Fibroblast of skin of abdomen (primary cell): ENCODE data around the gene MS4A8. TPM values are rescaled to one million over a fixed set of nuclear protein-coding genes. Genes with fewer than 3 reads are reported as not detected.
"Not testable (repeated sequence)": the region's sequence is repeated elsewhere in the genome, so short reads cannot be mapped to it uniquely, and the experiment has no call there.

Experiments
- DNase-seq: peaks from one replicate; pipeline ENCODE4 v3.0.0-alpha.2; 2013
- polyA plus RNA-seq, 2 experiments: library from polyadenylated mRNA; unstranded; fragments of 120-200 nt; gene quantifications; one replicate each; pipeline ENCODE4 v1.2.1, GENCODE V29; 2013; ENCODE audit not compliant: insufficient read length in 2 of 2

Gene MS4A8
- polyA plus RNA-seq (2013, experiment 1 of 2; ENCODE audit: insufficient read length), result 0.09 TPM
- not detected for polyA plus RNA-seq (2013, experiment 2 of 2; ENCODE audit: insufficient read length)

DNA sequence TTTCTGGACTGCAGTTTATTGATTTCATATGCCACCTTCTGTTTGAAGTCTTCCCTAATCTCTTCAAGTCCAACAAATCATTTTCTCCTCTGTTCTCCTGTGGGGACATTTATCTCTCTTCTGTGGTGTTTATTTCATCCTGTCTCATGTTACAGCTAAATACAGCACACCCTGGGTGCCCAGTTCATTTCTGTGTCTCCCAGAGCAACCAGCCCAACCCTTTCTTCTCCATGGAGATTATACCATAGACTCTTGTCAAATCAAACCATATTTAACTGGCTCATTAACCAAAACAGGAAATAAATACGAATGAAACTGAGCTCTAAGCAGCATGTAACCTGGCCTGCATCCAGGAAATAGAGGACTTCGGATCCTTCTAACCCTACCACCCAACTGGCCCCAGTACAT, at the start of gene MS4A8:
Gene MS4A8 (plus strand): TSS at position 329 of the 408 bp plus-strand sequence. CDS start 1,249 bp downstream, outside the sequence.
- DNase-seq, result no peak

- DNase-seq, result no peak
Observed at GRCh38 chr11:60657888-60658287, 41.5 kb upstream of the MS4A8 start.

DNA sequence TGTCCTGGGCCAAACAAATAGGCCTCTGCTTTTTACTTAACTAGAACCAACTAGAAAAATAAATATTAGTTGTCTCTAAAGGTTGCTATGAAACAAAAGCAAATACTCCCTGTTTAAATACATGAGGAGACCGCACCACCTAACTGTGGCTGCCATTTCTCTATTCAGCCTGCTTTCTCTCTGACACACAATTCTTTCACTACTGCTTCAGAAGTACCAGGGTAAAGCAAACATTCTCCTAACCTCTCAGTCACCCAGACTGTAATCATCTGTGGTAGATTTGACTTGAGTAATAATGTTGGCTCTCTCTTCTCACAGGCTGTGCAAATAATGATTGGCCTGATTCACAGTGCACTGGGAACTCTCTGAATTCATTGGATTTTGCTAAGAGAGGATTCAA, 41.0 kb upstream of the MS4A8 start:
- no peak for DNase-seq

DNA sequence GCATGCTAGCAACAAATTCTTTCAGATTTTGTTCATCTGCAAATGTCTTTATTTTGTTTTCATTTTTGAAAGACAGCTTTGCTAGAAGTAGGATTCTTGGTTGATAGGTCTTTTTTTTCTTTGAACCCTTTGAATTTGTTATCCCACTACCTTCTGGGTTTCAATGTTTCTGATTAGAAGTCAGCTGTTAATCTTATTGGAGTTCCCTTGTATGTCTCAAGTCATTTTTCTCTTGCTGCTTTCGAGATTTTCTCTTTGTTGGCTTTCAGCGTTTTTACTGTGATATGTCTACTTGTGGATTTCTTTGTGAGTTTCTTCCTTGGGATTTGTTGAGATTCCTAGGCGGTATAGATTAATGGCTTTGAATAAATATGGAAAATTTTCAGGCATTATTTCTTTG, 27.2 kb upstream of the MS4A8 start:
- DNase-seq, result no peak

DNA sequence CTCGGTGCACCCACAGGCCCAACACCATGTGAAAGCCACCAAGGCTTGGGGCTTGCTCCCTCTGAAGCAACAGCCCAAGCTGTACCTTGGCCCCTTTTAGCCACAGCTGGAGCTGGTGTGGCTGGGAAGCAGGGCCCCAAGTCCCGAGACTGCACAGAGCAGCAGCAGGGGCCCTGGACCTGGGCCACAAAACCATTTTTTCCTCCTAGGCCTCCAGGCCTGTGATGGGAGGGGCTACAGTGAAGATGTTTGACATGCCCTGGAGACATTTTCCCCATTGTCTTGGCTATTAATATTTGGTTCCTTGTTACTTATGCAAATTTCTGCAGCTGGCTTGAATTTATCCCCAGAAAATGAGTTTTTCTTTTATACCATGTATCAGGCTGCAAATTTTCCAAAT, 21.2 kb upstream of the MS4A8 start:
- DNase-seq, result not testable (repeated sequence)

DNA sequence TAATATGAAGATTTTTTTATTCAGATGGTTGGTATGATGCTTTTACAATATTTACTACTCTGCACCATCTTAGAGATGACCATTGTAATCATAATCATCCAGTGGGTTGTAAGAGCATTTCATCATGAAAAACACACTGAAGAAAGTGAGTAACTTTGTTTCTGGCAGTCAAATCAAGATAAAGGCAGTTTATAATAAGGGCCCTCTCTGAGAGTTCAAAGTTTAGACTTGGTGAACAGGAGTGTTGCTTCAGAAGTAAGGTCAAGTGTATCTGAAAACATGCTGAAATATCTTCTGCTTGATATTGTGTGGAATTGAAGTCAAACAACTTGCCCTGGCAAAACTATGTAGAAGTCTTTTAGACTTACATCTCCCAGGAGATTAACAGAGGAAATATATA, 19.5 kb upstream of the MS4A8 start:
- DNase-seq, result no peak

DNA sequence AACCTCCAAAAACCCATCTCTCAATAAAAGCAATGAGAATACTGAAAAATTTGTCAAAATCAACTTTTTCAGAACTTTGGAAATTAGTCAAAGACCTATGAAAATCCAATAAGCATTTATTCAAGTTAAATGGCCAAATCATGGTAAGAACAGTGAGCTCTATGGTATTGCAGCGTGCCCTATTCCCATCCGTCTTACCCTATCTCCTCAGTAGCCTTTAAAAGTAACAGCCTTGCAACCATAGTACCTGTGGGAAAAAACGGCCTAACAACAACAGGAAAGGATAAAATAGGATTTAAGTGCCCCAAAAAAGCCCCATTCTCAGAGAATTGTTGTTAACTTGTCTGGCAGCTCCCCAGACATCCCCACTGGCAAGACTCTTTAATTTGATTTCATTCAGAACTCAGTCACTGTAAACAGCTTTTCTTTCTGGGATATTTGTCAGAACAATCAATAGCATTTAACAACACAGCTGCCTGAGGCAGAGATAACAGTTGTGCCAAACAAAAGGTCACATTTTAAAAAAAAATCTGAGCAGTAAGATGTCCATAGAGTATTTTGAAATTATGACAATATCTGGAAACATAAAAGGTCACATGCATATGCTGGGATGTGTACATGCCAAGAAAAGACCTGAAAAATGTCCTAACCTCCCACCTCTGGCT, 18.8 kb upstream of the MS4A8 start:
- no peak for DNase-seq

DNA sequence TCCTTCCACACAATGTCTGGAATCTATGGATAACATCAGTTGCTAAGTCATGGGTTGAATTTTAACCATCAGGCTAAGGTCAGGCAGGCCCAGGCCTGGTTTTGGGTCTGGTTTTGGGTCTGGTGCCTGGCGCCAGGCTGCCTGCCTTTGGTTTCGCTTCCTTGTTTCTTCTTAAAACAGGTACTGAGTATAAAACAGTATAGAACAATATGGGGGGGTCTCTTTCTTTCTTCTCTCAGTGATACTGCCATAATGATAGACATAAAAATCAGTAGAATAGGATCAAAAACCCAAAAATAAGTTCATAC, 14.9 kb upstream of the MS4A8 start:
- not testable (repeated sequence) for DNase-seq

GRCh38 chr11:60691661-60692060, 7.8 kb upstream of the MS4A8 start:
- DNase-seq, result no peak

- no peak for DNase-seq
Observed at GRCh38 chr11:60699936-60700335, 524 bp downstream of the MS4A8 start.

- no peak for DNase-seq
Observed at GRCh38 chr11:60700689-60701468, 1.5 kb downstream of the MS4A8 start.

DNA sequence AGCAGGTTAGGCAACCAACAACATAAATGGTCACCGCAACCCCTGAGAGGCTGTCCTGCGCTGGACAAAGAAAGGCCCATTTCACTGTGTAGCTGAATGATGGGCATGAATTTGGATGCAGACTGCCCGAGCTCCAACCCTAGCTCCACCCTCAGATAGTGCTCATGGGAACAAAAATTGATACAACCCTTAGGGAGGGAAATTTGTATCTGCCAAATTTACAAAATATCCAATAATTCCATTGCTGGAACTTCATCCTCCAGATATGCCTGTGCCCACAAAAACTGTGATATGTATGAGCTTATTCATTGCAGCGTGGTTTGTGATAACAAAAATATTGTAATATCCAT, 2.0 kb downstream of the MS4A8 start:
- DNase-seq, result no peak

GRCh38 chr11:60703374-60703773, 4.0 kb downstream of the MS4A8 start:
- DNase-seq, result no peak

DNA sequence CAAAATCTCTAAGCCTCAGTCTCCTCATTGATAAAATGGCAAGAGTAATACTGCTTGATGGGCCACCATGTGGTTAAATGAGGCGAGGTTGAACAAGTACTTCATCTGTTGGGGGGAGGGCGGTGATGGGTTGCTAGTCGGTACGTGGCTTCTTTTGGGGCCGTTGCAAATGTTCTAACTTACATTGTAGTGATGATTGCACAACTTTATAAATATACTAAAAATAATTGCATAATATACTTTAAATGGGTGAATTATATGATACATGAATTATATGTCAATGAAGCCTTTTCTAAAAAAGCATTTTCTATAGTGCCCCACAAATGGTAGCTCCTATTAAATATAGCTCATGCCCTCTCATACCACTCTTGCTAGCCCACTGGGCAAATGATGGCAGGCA, 6.5 kb downstream of the MS4A8 start:
- no peak for DNase-seq

DNA sequence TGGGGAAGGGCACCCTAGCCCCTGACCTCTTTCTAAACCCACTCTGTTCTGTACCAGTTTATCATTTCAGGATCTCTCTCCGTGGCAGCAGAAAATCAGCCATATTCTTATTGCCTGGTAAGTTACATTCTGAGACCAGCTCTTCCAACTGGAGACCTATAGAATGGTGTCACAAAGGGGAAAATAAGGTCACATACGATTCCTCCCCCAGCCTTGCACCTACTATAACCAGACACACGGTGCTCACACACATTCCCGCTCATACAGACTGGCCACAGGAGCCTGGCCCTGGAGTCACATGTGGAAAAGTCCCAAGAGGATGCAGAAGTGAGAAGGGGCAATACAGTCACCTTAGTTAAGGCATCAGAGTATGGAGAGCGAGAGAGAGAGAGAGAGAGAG, 7.5 kb downstream of the MS4A8 start:
- no peak for DNase-seq

DNA sequence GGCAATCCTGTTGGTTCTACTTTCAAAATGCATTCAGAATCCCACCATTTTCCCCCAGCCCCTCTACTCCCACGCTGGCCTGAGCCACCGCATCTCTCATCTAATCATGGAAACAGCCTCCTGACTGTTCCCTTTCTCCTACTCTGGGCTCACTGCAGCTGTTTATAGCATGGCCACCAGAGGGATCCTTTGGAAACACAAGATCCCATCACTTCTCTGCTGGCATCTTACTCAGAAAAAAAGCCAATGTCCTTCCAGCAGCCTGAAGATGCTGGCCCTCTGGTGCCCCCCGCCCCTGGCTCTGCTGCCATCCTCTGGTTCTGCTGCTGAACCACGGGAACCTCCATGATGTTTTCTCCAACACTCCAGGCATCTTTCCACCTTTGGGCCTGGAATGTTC, 11.1 kb downstream of the MS4A8 start:
- DNase-seq, result no peak

DNA sequence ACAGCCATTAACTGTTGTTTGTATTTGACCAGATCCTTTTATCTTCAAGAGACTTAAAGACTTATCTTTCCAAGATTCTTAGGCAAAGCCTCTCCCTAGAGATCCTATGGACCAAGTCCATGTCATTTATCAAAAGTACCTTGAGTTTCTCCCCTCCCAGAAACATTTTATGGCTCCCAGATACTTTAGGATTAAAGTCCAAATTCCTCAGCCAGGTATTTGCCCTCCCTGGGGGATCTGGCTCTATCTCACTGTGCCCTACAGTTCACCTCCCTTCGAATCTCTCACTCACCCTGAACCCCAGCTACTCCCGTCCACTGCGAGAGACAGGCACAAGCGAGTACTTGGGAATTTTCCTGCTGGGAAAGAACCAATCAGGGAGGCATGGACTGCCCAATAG, 11.9 kb downstream of the MS4A8 start:
- no peak for DNase-seq

GRCh38 chr11:60713423-60713822, 14.0 kb downstream of the MS4A8 start:
- not testable (repeated sequence) for DNase-seq

DNA sequence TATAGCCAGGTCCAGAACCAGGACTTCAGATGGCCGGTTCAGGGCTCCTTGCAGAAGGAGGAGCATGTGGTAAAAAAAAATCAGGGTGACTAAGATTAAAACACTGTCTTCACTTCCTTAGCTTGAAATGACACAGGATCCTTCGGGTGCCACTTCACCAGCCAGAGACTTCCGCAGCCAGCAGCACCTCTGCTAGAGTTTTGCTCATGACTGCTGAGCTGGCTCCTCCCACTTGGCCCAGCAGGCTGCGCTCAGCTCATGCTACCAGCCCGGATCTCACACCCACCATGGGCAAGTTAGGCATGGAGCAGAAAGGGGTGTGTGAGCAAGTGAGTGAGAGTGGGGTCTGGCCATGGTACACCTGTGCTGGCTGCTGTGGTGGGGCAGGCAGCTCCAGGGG, 18.5 kb downstream of the MS4A8 start:
- DNase-seq, result no peak

DNA sequence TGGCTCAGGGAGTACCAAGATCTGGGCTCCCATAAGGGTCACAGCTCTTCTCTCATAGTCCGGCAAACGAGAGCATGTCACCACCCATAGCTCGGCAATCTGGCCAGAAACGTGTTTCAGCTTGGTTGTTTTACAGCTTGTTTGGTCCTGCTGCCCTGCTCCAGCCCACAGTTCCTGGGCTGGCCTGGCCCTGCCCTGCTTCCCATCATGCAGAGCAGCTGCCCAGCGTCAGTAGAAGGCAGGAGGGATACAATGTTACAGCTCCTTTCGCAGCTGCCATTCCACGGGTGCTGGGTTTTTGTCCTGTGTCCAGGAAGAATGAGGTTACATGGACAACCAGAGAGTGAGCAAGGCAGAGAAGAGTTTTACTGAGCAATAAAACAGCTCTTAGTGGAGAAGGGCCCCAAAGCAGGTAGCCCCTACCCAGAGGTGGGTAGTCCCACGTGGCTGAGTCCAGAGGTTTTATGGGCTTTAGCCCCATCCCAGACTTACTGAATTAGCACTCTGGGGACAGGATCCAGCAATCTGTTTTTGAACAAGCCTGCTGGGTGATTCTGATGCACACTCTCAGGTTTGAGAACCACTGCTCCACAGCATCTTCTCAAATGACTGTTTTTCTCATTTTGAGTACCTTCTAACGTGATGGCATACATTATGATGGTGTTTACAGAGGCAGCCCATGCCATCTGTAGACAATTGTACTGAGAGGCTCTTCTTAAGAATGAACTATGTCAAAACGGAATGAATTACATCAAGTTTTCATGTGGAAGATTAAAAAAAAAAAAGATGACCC, 19.3 kb downstream of the MS4A8 start:
- no peak for DNase-seq

GRCh38 chr11:60719391-60719790, 20.0 kb downstream of the MS4A8 start:
- no peak for DNase-seq

GRCh38 chr11:60720460-60720859, 21.0 kb downstream of the MS4A8 start:
- DNase-seq, result no peak

- DNase-seq, result no peak
Observed at GRCh38 chr11:60724420-60724819, 25.0 kb downstream of the MS4A8 start, which contains the start of gene MS4A18. Gene MS4A18 (plus strand): TSS chr11:60724720.

GRCh38 chr11:60725592-60725991, 26.2 kb downstream of the MS4A8 start:
- no peak for DNase-seq
